Embryonic facial prominence (tissue), 1 donor: ENCODE measurements around the gene HYI.
"Not testable (repeated sequence)": the region's sequence is repeated elsewhere in the genome, so short reads cannot be mapped to it uniquely, and the experiment has no call there.

Experiments
- DNase-seq: peaks from one replicate; pipeline ENCODE4 v3.0.0-alpha.2; 2016; ENCODE audit errors: extremely low spot score

The HYI gene

GRCh38 chr1:43453442-43454269 is at the start of gene HYI:
Gene HYI, minus strand, starts transcription at chr1:43453931. Its CDS starts 138 bp downstream, at chr1:43453793.
- DNase-seq, result peak; percentile 76

DNA sequence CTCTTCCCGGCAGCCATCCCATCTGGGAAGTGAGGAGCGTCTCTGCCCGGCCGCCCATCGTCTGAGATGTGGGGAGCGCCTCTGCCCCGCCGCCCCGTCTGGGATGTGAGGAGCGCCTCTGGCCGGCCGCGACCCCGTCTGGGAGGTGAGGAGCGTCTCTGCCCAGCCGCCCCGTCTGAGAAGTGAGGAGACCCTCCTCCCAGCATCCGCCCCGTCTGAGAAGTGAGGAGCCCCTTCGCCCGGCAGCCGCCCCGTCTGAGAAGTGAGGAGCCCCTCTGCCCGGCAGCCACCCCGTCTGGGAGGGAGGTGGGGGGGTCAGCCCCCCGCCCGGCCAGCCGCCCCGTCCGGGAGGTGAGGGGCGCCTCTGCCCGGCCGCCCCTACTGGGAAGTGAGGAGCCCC is 48.1 kb upstream of the HYI start:
- DNase-seq, result not testable (repeated sequence)

- no peak for DNase-seq
Measured at GRCh38 chr1:43499898-43500297, 46.2 kb upstream of the HYI start.

GRCh38 chr1:43495204-43495603 is 41.5 kb upstream of the HYI start:
- DNase-seq, result no peak

DNA sequence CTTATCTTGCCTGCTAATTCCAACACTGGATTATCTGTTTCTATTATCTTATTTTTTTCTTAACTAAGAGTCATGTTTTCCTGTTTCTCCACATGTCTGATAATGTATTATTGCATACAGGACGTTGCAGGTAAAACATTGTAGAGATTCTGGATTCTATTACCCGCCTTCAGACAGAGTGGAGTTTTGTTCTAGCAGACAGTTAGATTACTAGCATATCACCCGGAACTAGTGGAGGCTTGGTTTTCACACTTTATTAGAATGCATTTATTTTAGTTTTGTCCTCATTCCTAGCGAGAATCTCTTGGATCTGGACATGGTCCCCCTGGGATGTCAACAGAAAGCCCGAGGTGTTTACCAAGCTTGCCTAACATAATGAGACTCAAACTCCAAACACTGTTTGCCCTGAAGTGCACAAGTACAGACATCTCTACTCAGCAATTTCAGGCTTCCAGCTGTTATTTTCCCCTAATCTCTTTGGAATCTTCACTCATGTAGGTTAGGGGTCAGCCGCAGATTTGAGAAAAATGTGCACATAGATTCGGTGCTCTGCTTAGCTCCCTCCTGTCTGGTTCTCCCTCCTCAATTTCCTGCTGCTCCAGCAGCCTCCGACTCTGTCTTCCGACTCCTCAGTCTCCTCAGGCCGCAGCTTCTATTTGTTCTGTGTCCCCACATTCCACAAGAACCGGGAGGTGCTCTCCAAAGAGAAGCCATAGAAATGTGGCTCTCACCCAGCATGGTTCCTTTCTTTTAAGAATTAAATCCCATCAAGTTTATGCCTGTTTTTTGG is 40.1 kb upstream of the HYI start:
- DNase-seq, result no peak

GRCh38 chr1:43492826-43493225 is 39.1 kb upstream of the HYI start:
- DNase-seq, result no peak

DNA sequence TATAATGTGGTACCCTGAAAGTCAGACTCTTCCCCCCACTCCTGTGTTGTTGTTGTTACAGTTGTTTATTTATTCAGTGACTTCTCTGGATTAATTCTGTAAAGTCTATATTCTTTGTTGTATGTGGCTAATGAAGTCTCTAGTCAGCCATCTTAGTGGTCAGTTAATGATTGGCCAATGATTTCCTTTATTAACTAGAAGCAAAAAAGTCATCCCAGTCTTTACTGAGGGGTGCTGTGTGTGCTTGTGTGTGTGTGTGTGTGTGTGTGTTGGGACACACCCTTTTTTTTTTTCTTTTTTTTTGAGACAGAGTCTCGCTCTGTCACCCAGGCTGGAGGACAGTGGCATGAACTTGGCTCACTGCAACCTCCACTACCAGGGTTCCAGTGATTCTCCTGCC is 37.3 kb upstream of the HYI start:
- DNase-seq, result no peak

- DNase-seq, result no peak
Measured at GRCh38 chr1:43488165-43488564, 34.4 kb upstream of the HYI start.

GRCh38 chr1:43484367-43484766 is 30.6 kb upstream of the HYI start:
- no peak for DNase-seq

DNA sequence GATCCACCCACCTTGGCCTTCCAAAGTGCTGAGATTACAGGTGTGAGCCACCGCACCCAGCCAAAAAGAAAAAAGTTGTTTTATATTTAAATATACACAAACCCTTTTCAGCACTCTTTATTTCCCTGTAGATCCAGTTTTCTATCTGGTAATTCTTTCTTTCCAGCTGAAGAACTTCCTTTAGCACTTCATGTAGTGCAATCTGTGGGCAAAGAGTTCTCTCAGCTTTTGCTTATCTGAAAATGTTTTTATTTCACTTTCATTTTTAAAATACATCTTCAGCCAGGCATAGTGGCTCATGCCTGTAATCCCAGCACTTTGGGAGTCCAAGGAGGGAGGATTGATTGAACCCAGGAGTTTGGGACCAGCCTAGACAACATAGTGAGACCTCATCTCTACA is 28.5 kb upstream of the HYI start:
- DNase-seq, result no peak

DNA sequence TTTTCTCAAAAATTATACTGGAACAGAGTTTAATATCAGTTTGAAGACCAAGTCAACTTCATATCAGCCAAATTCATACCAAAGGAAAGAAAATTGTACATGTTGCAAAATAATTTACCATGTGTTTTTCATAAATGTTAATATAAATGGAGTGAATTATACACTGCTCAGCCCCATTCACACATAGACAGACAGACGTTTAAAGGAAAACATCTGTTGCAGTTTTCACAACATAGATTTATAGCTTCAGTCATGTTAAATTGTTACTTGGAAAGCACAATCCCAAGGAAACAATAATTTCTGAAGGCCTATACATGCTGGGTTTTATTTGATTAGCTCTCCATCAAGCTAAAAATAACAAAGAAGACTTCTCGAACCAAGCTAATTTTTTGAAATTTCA is 27.8 kb upstream of the HYI start:
- DNase-seq, result no peak

DNA sequence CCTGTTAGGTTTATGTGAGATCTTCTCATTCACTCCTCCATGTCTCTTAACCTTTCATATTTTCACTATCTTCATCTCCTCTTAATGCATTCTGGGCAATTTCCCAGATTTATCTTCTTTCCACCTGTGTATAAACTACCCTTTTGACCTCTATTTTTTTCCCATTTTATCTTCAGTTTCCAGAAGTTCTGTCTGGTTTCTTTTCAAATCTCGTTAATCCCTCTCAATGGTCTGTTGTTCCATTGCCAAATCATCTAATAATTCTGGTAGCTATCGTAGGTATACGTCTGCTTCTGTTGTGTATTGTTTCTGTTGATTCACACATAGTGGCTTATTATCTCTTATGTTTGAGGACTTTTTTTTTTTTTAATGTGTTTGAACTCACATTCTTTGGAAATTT is 25.7 kb upstream of the HYI start:
- DNase-seq, result no peak

GRCh38 chr1:43477716-43478115 is 24.0 kb upstream of the HYI start:
- DNase-seq, result no peak

GRCh38 chr1:43475611-43476401 is 22.1 kb upstream of the HYI start:
- not testable (repeated sequence) for DNase-seq

DNA sequence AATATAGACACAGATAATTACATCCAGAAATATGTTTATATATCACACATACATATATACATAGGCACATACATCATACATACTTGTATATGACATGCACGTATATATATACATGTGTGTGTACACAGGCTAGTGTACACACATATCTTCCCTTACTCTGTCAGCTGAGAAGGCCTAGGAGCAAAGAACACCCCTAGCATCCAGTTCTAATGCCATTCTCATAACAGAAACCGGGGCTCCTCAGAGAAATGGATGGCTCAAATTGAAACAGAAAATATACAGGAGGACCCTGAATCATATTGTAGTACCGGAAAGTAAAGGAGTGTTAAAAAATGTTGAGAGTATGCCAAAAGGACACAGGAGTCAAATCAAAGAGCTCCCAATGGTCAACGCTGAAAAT is 19.7 kb upstream of the HYI start:
- DNase-seq, result no peak

- DNase-seq, result not testable (repeated sequence)
Measured at GRCh38 chr1:43472463-43473151, 18.9 kb upstream of the HYI start.

- DNase-seq, result no peak
Measured at GRCh38 chr1:43472087-43472462, 18.3 kb upstream of the HYI start.

DNA sequence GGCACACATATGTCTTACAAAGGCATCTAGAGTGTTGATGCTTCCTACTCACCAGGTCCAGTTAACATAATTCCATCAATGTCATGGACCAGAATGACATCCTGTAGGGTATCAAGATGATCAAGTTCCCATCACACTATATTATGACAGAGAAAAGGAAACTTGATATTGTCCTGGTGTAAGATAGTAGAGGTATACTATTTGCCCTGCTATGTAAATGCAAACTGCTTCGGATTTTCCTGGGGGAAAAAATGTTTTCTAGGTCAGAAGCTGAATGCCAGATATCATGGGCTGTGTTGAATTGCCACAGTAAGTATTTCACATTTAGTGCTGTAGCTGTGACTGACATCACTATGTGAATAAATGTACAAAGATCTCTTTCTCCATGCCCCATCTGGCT is 16.2 kb upstream of the HYI start:
- DNase-seq, result no peak

GRCh38 chr1:43468414-43468813 is 14.7 kb upstream of the HYI start:
- DNase-seq, result no peak

DNA sequence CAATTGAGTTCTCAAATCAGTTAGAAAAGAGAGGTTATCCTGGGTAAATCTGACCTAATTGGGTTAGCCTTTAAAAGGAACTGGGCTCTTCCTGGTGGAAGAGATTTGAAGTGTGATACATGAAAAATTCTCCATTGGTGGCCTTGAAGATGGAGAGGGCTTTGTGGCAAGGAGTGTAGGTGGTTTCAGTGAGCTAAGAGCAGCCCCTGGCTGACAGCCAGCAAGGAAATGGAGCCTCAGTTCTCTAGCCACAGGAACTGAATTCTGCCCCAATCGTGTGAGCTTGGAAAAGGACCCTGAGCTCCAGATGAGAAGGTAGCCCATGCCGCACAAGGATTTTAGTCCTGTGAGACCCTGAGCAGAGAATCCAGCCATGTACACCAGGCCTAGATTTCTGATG is 12.7 kb upstream of the HYI start:
- no peak for DNase-seq

DNA sequence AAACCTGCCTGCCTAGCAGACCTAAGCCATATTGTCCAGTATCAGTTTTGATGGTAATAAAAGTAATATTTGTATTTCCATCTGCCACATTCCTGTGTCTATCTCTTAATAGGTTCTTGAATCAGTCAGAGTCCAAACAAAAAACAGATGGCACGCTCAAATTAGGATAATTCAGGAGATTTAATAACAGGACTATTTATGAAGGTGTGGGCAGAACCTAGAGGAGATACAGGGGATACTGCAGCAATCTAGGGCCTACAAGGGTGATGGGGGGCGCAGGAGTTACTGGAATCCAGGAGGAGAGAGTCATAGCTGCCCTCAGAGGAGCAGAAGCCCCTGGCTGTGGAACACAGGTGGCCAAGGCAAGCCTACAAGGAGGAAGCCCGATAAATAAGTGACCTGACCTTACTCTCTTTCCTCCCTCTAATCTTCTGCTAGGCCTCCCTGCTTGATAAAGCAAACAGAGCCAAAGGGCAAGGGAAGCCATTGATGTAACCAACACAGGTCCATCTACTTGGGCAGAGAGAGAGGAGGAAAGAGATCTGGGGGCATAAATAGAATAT is 11.9 kb upstream of the HYI start:
- DNase-seq, result no peak
